Measurements from ENCODE around the gene PDGFB.

The PDGFB gene

GRCh38 chr22:39178206-39179111 lies 66.3 kb downstream of the PDGFB start:
- H3K27ac ChIP-seq = peak overlapping the region in 1 of 2 donors; percentile 80
- TF ChIP-seq CTCF (IDR thresholded peaks at IDR 0.05) = no peak
- H3K4me3 ChIP-seq = no peak overlapping the region
- no peak for DNase-seq (ENCODE audit: low spot score)

GRCh38 chr22:39177791-39178190 lies 67.0 kb downstream of the PDGFB start:
- no peak for DNase-seq (ENCODE audit: low spot score)
- peak overlapping the region in 1 of 2 donors; percentile 80 for H3K27ac ChIP-seq
- no peak overlapping the region for H3K4me3 ChIP-seq
- TF ChIP-seq CTCF (IDR thresholded peaks at IDR 0.05) = no peak

GRCh38 chr22:39177456-39177775 lies 67.4 kb downstream of the PDGFB start:
- peak overlapping the region; percentile 12 to 80 for H3K27ac ChIP-seq
- no peak for TF ChIP-seq CTCF (IDR thresholded peaks at IDR 0.05)
- DNase-seq (ENCODE audit: low spot score) = no peak

GRCh38 chr22:39176714-39177455 lies 67.9 kb downstream of the PDGFB start:
- peak overlapping the region; percentile 12 to 80 for H3K27ac ChIP-seq
- H3K4me3 ChIP-seq = no peak overlapping the region
- no peak for DNase-seq (ENCODE audit: low spot score)
- no peak for TF ChIP-seq CTCF (IDR thresholded peaks at IDR 0.05)

More at GRCh38 chr22:39177456-39177775, 67.4 kb downstream of the PDGFB start:
- no peak overlapping the region for H3K4me3 ChIP-seq

- DNase-seq (ENCODE audit: low spot score) = peak; percentile 81
- no peak for TF ChIP-seq CTCF (IDR thresholded peaks at IDR 0.05)
- peak overlapping the region; percentile 54 for H3K4me3 ChIP-seq
- peak overlapping the region; percentile 68 to 80 for H3K27ac ChIP-seq
Observed at GRCh38 chr22:39176143-39176713, 68.6 kb downstream of the PDGFB start.

- no peak for DNase-seq (ENCODE audit: low spot score)
Observed at GRCh38 chr22:39175353-39176142, 69.2 kb downstream of the PDGFB start.

More at GRCh38 chr22:39175353-39176142, 69.2 kb downstream of the PDGFB start:
- Histone ChIP-seq H3K27ac (peak overlapping the region; percentile 68 to 80), H3K4me3 (no peak overlapping the region)
- no peak for TF ChIP-seq CTCF (IDR thresholded peaks at IDR 0.05)

Data from coronary artery (tissue), 2 donors.